H9 (cell line): ENCODE results near the gene ATP5MC2. TPM values are rescaled to one million over a fixed set of nuclear protein-coding genes. Genes with fewer than 3 reads are reported as not detected.
A peak's percentile ranks its signal among the peaks of the same experiment; 100 is the strongest.

Experiments
- DNase-seq: peaks from one replicate; pipeline ENCODE4 v3.0.0-alpha.2; 2017
- H2AFZ ChIP-seq: one replicate; pipeline ENCODE4 v1.6.1; 2013; ENCODE audit warnings: mild to moderate bottlenecking, low read length, control low read depth, moderate library complexity
- H2AK5ac ChIP-seq: 2 replicates; pipeline ENCODE4 v1.6.1; 2013; ENCODE audit warnings: low read length, control low read depth, mixed read lengths; ENCODE audit not compliant: insufficient read length
- H2BK120ac ChIP-seq: one replicate; pipeline ENCODE4 v1.6.1; 2013; ENCODE audit warnings: low read depth, mild to moderate bottlenecking, low read length, control low read depth, inconsistent platforms; ENCODE audit not compliant: poor library complexity, severe bottlenecking
- H2BK12ac ChIP-seq: 2 replicates; pipeline ENCODE4 v1.6.1; 2013; ENCODE audit warnings: low read length, control low read depth, mixed read lengths, low read depth; ENCODE audit not compliant: insufficient read length
- H2BK15ac ChIP-seq: 2 replicates; pipeline ENCODE4 v1.6.1; 2013; ENCODE audit warnings: low read depth, low read length, control low read depth
- H2BK20ac ChIP-seq: one replicate; pipeline ENCODE4 v1.6.1; 2013; ENCODE audit warnings: low read depth, mild to moderate bottlenecking, low read length, control low read depth, inconsistent platforms; ENCODE audit not compliant: poor library complexity, severe bottlenecking
- H2BK5ac ChIP-seq: 2 replicates; pipeline ENCODE4 v1.6.1; 2013; ENCODE audit warnings: low read length, control low read depth, mixed read lengths; ENCODE audit not compliant: insufficient read length
- H3K14ac ChIP-seq: 2 replicates; pipeline ENCODE4 v1.6.1; 2013; ENCODE audit warnings: low read length, control low read depth; ENCODE audit not compliant: insufficient read depth
- H3K18ac ChIP-seq: 2 replicates; pipeline ENCODE4 v1.6.1; 2013; ENCODE audit warnings: low read depth, mild to moderate bottlenecking, mixed read lengths, low read length, control low read depth; ENCODE audit not compliant: insufficient read length
- H3K23ac ChIP-seq: 2 replicates; pipeline ENCODE4 v1.6.1; 2013; ENCODE audit warnings: low read length, control low read depth, mixed read lengths, low read depth; ENCODE audit not compliant: insufficient read length
- H3K23me2 ChIP-seq: 2 replicates; pipeline ENCODE4 v1.6.1; 2013; ENCODE audit warnings: low read depth, mild to moderate bottlenecking, mixed read lengths, low read length, control low read depth; ENCODE audit not compliant: insufficient read length, poor library complexity, severe bottlenecking
- H3K27ac ChIP-seq: 2 replicates; pipeline ENCODE4 v1.5.1; 2013; ENCODE audit warnings: low read length, control low read depth, mixed read lengths, low read depth; ENCODE audit not compliant: insufficient read length
- H3K27me3 ChIP-seq: 2 replicates; pipeline ENCODE4 v1.6.1; 2013; ENCODE audit warnings: low read length, control low read depth, inconsistent platforms; ENCODE audit not compliant: insufficient read depth
- H3K4ac ChIP-seq: 2 replicates; pipeline ENCODE4 v1.6.1; 2013; ENCODE audit warnings: low read depth, mild to moderate bottlenecking, control low read depth, inconsistent platforms, low read length, moderate library complexity
- H3K4me1 ChIP-seq: 2 replicates; pipeline ENCODE4 v1.6.1; 2013; ENCODE audit warnings: low read length, control low read depth, inconsistent platforms; ENCODE audit not compliant: insufficient read depth
- H3K4me2 ChIP-seq: 2 replicates; pipeline ENCODE4 v1.6.1; 2013; ENCODE audit warnings: low read length, control low read depth, mixed read lengths; ENCODE audit not compliant: insufficient read length, insufficient read depth
- H3K56ac ChIP-seq: 2 replicates; pipeline ENCODE4 v1.6.1; 2013; ENCODE audit warnings: low read depth, mild to moderate bottlenecking, mixed read lengths, low read length, control low read depth; ENCODE audit not compliant: insufficient read length
- H3K79me1 ChIP-seq: 2 replicates; pipeline ENCODE4 v1.6.1; 2013; ENCODE audit warnings: low read depth, mild to moderate bottlenecking, moderate library complexity, low read length, control low read depth, inconsistent platforms; ENCODE audit not compliant: insufficient read depth, poor library complexity, severe bottlenecking
- H3K79me2 ChIP-seq: 2 replicates; pipeline ENCODE4 v1.6.1; 2013; ENCODE audit warnings: low read length, control low read depth, inconsistent platforms; ENCODE audit not compliant: insufficient read depth
- H3K9ac ChIP-seq: 2 replicates; pipeline ENCODE4 v1.6.1; 2013; ENCODE audit warnings: low read length, control low read depth, mixed read lengths; ENCODE audit not compliant: insufficient read length; ENCODE audit errors: extremely low read depth
- H3K9me3 ChIP-seq: one replicate; pipeline ENCODE4 v1.6.1; 2013; ENCODE audit warnings: low read depth, low read length, inconsistent platforms; ENCODE audit not compliant: control insufficient read depth
- H3T11ph ChIP-seq: one replicate; pipeline ENCODE4 v1.6.1; 2013; ENCODE audit warnings: mild to moderate bottlenecking, low read length, control low read depth, inconsistent platforms
- H4K20me1 ChIP-seq: one replicate; pipeline ENCODE4 v1.6.1; 2013; ENCODE audit not compliant: control insufficient read depth, insufficient read length, insufficient read depth
- H4K5ac ChIP-seq: 2 replicates; pipeline ENCODE4 v1.6.1; 2013; ENCODE audit warnings: low read depth, mild to moderate bottlenecking, mixed read lengths, low read length, control low read depth; ENCODE audit not compliant: insufficient read length
- H4K8ac ChIP-seq: replicated peaks from 2 replicates; pipeline ENCODE4 v1.6.1; 2013; ENCODE audit warnings: low read length, control low read depth, mixed read lengths, low read depth; ENCODE audit not compliant: insufficient read length
- H4K91ac ChIP-seq: 2 replicates; pipeline ENCODE4 v1.6.1; 2013; ENCODE audit warnings: low read depth, mild to moderate bottlenecking, moderate library complexity, mixed read lengths, low read length, control low read depth; ENCODE audit not compliant: insufficient read length
- H3K27ac Mint-ChIP-seq, 3 experiments: 2 replicates in 2 of 3; 3 replicates in 1 of 3; pipeline ENCODE4 v1.8.0; 2020 to 2021; ENCODE audit warnings: mixed read lengths in 3 of 3, mild to moderate bottlenecking in 1 of 3, moderate library complexity in 1 of 3
- H3K27me3 Mint-ChIP-seq: 2 replicates; pipeline ENCODE4 v1.8.0; 2021; ENCODE audit warnings: low read depth, mild to moderate bottlenecking, moderate library complexity, mixed read lengths
- H3K36me3 Mint-ChIP-seq, 3 experiments: 2 replicates in 2 of 3; 3 replicates in 1 of 3; pipeline ENCODE4 v1.8.0; 2020 to 2021; ENCODE audit warnings: low read depth in 3 of 3, mixed read lengths in 3 of 3; ENCODE audit not compliant: insufficient read depth in 1 of 3
- H3K4me1 Mint-ChIP-seq, 2 experiments: 2 replicates each; pipeline ENCODE4 v1.8.0; 2020; ENCODE audit warnings: mixed read lengths in 2 of 2
- H3K4me3 Mint-ChIP-seq, 2 experiments: 2 replicates in 1 of 2; 3 replicates in 1 of 2; pipeline ENCODE4 v1.8.0; 2020 to 2021; ENCODE audit warnings: mild to moderate bottlenecking in 2 of 2, mixed read lengths in 2 of 2, moderate library complexity in 1 of 2
- H3K9me3 Mint-ChIP-seq, 2 experiments: 2 replicates in 1 of 2; 3 replicates in 1 of 2; pipeline ENCODE4 v1.8.0; 2020; ENCODE audit warnings: mild to moderate bottlenecking in 2 of 2, mixed read lengths in 2 of 2, moderate library complexity in 1 of 2
- WGBS: extraction: QIAGEN DNeasy Blood & Tissue Kit; methylation state at CpG from one replicate; pipeline ENCODE4 v1.1.7; 2013; ENCODE audit warnings: missing lambda C conversion rate, low lambda C conversion rate, mixed read lengths; ENCODE audit not compliant: insufficient read length; ENCODE audit errors: extremely low coverage; 5-methylcytosine and 5-hydroxymethylcytosine counted together
- total RNA-seq: library from RNA; stranded (reverse); gene quantifications from 2 replicates; pipeline ENCODE4 v1.2.1, GENCODE V29; 2021
- TF ChIP-seq, protein P1 (sequence below): fragments of 200-600 bp; sonication (generic); conservative IDR thresholded peaks from 3 replicates; pipeline ENCODE4 v1.8.0; 2021; ENCODE audit warnings: antibody characterized with exemption, mild to moderate bottlenecking

ATP5MC2 gene
- total RNA-seq, 1 experiment from 2014 or later, result 379 TPM

DNA sequence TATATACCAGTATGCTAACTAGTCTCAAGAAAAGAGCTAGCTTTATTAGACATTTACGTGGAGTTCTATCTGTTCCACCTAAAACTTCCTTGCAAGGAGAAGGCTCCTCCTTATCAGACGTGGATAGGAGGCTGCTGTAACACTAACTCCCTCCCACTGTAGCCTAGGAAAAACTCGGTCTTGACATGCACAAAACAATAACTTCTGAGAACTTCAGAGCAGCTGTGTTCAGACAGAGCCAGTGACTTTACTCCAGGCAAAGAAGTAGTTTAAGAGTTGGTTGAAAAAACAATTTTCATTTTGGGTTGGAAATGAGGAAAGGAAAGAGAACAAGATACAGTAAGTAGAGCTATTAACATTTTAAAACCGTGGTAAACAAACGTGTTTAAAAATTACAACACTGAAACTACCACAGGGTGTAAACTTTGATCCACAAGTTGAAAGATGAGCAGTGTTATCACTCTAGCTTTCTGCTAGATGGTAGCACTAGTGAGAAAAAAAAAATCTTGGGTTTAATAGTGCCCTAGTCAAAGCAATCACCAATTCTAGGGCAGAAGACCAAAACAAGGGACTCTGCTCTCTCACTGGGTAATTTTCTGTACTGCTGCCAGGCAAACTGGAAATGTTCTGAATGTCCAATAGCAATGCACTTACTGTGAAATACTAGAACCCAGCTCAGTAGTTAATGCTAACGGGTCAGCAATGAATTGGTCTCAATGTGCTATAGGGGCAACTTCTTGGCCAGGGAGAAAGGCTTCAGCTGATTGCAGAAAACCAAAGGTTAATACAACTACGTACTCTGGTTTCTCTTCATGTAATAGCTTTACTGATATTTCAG, 52.1 kb downstream of the ATP5MC2 start:
- TF ChIP-seq, protein P1, sequence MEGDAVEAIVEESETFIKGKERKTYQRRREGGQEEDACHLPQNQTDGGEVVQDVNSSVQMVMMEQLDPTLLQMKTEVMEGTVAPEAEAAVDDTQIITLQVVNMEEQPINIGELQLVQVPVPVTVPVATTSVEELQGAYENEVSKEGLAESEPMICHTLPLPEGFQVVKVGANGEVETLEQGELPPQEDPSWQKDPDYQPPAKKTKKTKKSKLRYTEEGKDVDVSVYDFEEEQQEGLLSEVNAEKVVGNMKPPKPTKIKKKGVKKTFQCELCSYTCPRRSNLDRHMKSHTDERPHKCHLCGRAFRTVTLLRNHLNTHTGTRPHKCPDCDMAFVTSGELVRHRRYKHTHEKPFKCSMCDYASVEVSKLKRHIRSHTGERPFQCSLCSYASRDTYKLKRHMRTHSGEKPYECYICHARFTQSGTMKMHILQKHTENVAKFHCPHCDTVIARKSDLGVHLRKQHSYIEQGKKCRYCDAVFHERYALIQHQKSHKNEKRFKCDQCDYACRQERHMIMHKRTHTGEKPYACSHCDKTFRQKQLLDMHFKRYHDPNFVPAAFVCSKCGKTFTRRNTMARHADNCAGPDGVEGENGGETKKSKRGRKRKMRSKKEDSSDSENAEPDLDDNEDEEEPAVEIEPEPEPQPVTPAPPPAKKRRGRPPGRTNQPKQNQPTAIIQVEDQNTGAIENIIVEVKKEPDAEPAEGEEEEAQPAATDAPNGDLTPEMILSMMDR, result no peak
- Histone ChIP-seq H2AK5ac (no peak overlapping the region), H4K20me1 (no peaks in the 10 kb centered on the region), H3K56ac (no peak overlapping the region), H3T11ph (no peak overlapping the region), H3K18ac (no peak overlapping the region), H3K27ac (no peak overlapping the region), H2BK120ac (no peak overlapping the region), H4K91ac (no peak overlapping the region), H3K14ac (no peak overlapping the region), H3K9me3 (no peaks in the 10 kb centered on the region), H2BK5ac (no peak overlapping the region), H3K4me2 (no peak overlapping the region), H2AFZ (no peak overlapping the region), H3K79me2 (peaks cover 3% of the 10 kb centered on the region; the same call in 1 of the 2 replicates), H3K9ac (peak overlapping the region; percentile 8), H2BK12ac (no peak overlapping the region), H3K23ac (no peak overlapping the region), H2BK15ac (no peak overlapping the region), H3K23me2 (peaks cover 10% of the 10 kb centered on the region), H4K5ac (no peak overlapping the region), H3K27me3 (no peaks in the 10 kb centered on the region), H4K8ac (no peak overlapping the region), H3K79me1 (no peaks in the 10 kb centered on the region), H3K4me1 (peaks cover 8% of the 10 kb centered on the region), H3K4ac (no peak overlapping the region), H2BK20ac (no peak overlapping the region)
- H3K27me3 Mint-ChIP-seq, result no peaks in the 10 kb centered on the region
- DNase-seq, result no peak
- H3K4me3 Mint-ChIP-seq, result no peak overlapping the region
- H3K9me3 Mint-ChIP-seq, result no peaks in the 10 kb centered on the region; a peak in 1 of 5 replicates
- WGBS, result no CpG with 5 or more reads among the region's 7 CpGs
- peaks cover 29 to 30% of the 10 kb centered on the region in 2 experiments for H3K4me1 Mint-ChIP-seq
- H3K27ac Mint-ChIP-seq, result peak overlapping the region in 1 of 3 experiments; percentile 45; a peak in 2 of 7 replicates
- H3K36me3 Mint-ChIP-seq, result no peaks in the 10 kb centered on the region; a peak in 1 of 7 replicates
